ENCODE results near the gene FOXE1. TPM values are rescaled to one million over a fixed set of nuclear protein-coding genes. Genes with fewer than 3 reads are reported as not detected.
A peak's percentile ranks its signal among the peaks of the same experiment; 100 is the strongest.

The FOXE1 gene
- total RNA-seq, 1 experiment from 2014 or later, result not detected

- DNase-seq (ENCODE audit: low spot score), result peak; percentile 65
- peaks cover 3% of the 10 kb centered on the region for H3K27me3 ChIP-seq (replicated peaks; ENCODE audit: insufficient read depth, low read depth, low read length, poor library complexity)
- ChIA-PET POLR2A (ENCODE audit: low non-redundant PET) (no interaction called here), CTCF (interaction anchor here (0.6 to 1.4 kb wide), 4 partner anchors 10 to 1031 kb away, joined by 3 read pairs; no protein-coding TSS in a partner anchor)
- intact Hi-C loops (cut with micrococcal nuclease; ENCODE audit: unreplicated experiment), result no loop called here
- no peaks in the 10 kb centered on the region for H3K4me1 ChIP-seq (ENCODE audit: insufficient read depth, low read length, poor library complexity, severe bottlenecking)
- no peaks in the 10 kb centered on the region for H3K36me3 ChIP-seq (ENCODE audit: insufficient read depth, low read length, poor library complexity, severe bottlenecking)
- H3K9me3 ChIP-seq (ENCODE audit: low read depth, low read length, poor library complexity, severe bottlenecking), result no peaks in the 10 kb centered on the region
- no peak for TF ChIP-seq EZH2 (IDR thresholded peaks at IDR 0.05; ENCODE audit: borderline replicate concordance, low read depth, low read length, poor library complexity, severe bottlenecking)
- TF ChIP-seq, protein P1, sequence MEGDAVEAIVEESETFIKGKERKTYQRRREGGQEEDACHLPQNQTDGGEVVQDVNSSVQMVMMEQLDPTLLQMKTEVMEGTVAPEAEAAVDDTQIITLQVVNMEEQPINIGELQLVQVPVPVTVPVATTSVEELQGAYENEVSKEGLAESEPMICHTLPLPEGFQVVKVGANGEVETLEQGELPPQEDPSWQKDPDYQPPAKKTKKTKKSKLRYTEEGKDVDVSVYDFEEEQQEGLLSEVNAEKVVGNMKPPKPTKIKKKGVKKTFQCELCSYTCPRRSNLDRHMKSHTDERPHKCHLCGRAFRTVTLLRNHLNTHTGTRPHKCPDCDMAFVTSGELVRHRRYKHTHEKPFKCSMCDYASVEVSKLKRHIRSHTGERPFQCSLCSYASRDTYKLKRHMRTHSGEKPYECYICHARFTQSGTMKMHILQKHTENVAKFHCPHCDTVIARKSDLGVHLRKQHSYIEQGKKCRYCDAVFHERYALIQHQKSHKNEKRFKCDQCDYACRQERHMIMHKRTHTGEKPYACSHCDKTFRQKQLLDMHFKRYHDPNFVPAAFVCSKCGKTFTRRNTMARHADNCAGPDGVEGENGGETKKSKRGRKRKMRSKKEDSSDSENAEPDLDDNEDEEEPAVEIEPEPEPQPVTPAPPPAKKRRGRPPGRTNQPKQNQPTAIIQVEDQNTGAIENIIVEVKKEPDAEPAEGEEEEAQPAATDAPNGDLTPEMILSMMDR (conservative IDR thresholded peaks at IDR 0.05; ENCODE audit: low read depth, low read length), result peak; percentile 91
- no peak overlapping the region for H3K27ac ChIP-seq (ENCODE audit: low read depth, low read length, poor library complexity, severe bottlenecking)
- H3K4me3 ChIP-seq (ENCODE audit: low read depth, low read length, poor library complexity, severe bottlenecking), result no peak overlapping the region
- no TSS peak for BruUV-seq (replicated peaks)
Observed at GRCh38 chr9:97889941-97890887, 37.2 kb downstream of the FOXE1 start.

DNA sequence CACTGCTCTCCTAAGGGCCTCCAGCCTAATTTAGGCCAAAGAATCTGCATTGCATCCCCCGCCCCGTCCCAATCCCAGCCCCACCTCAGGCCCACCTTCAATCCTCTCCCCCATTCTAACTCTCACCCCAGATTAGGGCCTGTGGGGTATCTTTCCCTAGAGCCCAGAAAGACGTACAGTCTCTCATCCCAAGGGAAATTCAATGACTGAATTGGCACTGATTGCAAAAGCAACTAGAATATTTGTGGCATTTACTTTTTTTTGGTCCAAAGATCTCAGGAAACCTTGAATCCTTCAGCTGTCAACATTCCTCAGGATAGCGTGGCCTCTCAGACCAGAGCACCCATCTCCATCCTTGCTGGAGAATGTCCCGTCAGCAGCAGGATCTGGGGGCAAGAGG lies 38.7 kb downstream of the FOXE1 start:
- no TSS peak for BruUV-seq (replicated peaks)
- ChIA-PET POLR2A (ENCODE audit: low non-redundant PET) (no interaction called here), CTCF (no interaction called here)
- TF ChIP-seq EZH2 (IDR thresholded peaks at IDR 0.05; ENCODE audit: borderline replicate concordance, low read depth, low read length, poor library complexity, severe bottlenecking), result no peak
- TF ChIP-seq, protein P1 (conservative IDR thresholded peaks at IDR 0.05; ENCODE audit: low read depth, low read length), result no peak
- intact Hi-C loops (cut with micrococcal nuclease; ENCODE audit: unreplicated experiment), result no loop called here
- no peak for DNase-seq (ENCODE audit: low spot score)
- H3K27me3 ChIP-seq (replicated peaks; ENCODE audit: insufficient read depth, low read depth, low read length, poor library complexity), result peaks cover 3% of the 10 kb centered on the region
- H3K4me1 ChIP-seq (ENCODE audit: insufficient read depth, low read length, poor library complexity, severe bottlenecking), result no peaks in the 10 kb centered on the region
- no peaks in the 10 kb centered on the region for H3K36me3 ChIP-seq (ENCODE audit: insufficient read depth, low read length, poor library complexity, severe bottlenecking)
- no peak overlapping the region for H3K27ac ChIP-seq (ENCODE audit: low read depth, low read length, poor library complexity, severe bottlenecking)
- no peaks in the 10 kb centered on the region for H3K9me3 ChIP-seq (ENCODE audit: low read depth, low read length, poor library complexity, severe bottlenecking)
- no peak overlapping the region for H3K4me3 ChIP-seq (ENCODE audit: low read depth, low read length, poor library complexity, severe bottlenecking)

DNA sequence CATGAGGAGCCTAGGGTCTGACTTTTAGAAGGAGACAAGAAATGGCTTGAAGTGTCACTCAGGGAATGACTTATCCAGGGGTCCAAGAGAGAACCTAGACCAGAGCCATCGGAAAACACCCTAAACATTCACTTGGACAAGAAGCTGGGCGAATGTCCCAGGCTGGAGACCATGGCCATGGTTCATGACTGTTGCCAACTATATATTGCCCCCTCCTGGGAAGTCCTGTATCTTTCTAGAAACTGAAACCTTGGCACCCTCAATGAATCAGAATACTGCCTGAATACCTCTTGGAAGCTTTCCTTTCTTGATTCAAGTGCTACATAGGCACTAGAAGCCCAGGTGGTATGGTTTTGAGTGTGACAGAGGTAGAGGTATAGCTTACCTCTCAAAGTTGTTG lies 39.4 kb downstream of the FOXE1 start:
- no peak overlapping the region for H3K27ac ChIP-seq (ENCODE audit: low read depth, low read length, poor library complexity, severe bottlenecking)
- intact Hi-C loops (cut with micrococcal nuclease; ENCODE audit: unreplicated experiment), result no loop called here
- ChIA-PET CTCF (no interaction called here), POLR2A (ENCODE audit: low non-redundant PET) (no interaction called here)
- H3K27me3 ChIP-seq (replicated peaks; ENCODE audit: insufficient read depth, low read depth, low read length, poor library complexity), result peaks cover 3% of the 10 kb centered on the region
- BruUV-seq (replicated peaks), result no TSS peak
- H3K4me3 ChIP-seq (ENCODE audit: low read depth, low read length, poor library complexity, severe bottlenecking), result no peak overlapping the region
- H3K4me1 ChIP-seq (ENCODE audit: insufficient read depth, low read length, poor library complexity, severe bottlenecking), result no peaks in the 10 kb centered on the region
- no peak for TF ChIP-seq EZH2 (IDR thresholded peaks at IDR 0.05; ENCODE audit: borderline replicate concordance, low read depth, low read length, poor library complexity, severe bottlenecking)
- TF ChIP-seq, protein P1 (conservative IDR thresholded peaks at IDR 0.05; ENCODE audit: low read depth, low read length), result no peak
- no peaks in the 10 kb centered on the region for H3K36me3 ChIP-seq (ENCODE audit: insufficient read depth, low read length, poor library complexity, severe bottlenecking)
- H3K9me3 ChIP-seq (ENCODE audit: low read depth, low read length, poor library complexity, severe bottlenecking), result no peaks in the 10 kb centered on the region
- DNase-seq (ENCODE audit: low spot score), result no peak
